ENCODE data around the gene RNF43. TPM values are rescaled to one million over a fixed set of nuclear protein-coding genes. Genes with fewer than 3 reads are reported as not detected.
A peak's percentile ranks its signal among the peaks of the same experiment; 100 is the strongest.

The RNF43 gene
- total RNA-seq, 6 donors from 2014 or later: 8.5 to 22.0 (median 13.0) TPM

DNA sequence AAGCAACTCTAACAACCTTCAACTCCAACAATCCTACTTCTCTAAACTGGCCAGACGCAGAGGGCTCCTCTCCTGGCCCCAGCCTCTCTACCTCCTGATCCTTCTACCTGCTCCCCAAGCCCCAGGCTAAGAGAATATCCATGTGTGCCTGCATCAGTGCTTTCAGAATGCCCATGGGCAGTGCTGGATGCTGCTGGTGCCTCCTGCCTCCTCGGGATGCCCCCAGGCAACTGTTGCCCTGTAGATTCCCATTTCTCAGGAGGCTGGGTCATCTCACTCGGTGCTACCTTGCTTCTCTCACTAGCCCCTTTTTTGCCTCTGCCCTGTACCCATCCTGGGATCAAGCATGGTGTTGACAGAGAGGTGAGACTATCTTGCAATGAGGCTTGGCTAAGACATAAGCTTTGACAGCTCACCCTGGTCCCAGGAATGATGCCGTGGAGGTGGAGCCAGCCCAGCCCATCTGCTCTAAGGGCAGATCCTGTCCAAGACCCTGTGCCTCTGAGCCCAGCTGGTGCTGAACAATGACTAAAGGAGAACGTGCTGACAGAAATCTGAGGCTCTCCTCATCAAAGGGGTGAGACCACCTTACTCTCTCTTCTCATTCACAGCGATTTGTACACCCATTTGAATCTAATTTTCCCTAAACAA is 45.9 kb downstream of the RNF43 start:
- H3K27me3 ChIP-seq: no peaks in the 10 kb centered on the region
- no peaks in the 10 kb centered on the region for H3K9me3 ChIP-seq
- 81 to 89% methylated on average over 6 of the region's 6 CpGs for WGBS, 2 donors
- no peak overlapping the region for H3K4me3 ChIP-seq
- TF ChIP-seq, protein P1, sequence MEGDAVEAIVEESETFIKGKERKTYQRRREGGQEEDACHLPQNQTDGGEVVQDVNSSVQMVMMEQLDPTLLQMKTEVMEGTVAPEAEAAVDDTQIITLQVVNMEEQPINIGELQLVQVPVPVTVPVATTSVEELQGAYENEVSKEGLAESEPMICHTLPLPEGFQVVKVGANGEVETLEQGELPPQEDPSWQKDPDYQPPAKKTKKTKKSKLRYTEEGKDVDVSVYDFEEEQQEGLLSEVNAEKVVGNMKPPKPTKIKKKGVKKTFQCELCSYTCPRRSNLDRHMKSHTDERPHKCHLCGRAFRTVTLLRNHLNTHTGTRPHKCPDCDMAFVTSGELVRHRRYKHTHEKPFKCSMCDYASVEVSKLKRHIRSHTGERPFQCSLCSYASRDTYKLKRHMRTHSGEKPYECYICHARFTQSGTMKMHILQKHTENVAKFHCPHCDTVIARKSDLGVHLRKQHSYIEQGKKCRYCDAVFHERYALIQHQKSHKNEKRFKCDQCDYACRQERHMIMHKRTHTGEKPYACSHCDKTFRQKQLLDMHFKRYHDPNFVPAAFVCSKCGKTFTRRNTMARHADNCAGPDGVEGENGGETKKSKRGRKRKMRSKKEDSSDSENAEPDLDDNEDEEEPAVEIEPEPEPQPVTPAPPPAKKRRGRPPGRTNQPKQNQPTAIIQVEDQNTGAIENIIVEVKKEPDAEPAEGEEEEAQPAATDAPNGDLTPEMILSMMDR (IDR thresholded peaks at IDR 0.05): no peak
- TF ChIP-seq POLR2AphosphoS5 (IDR thresholded peaks at IDR 0.05) (no peak), POLR2A (IDR thresholded peaks at IDR 0.05) (no peak), EP300 (IDR thresholded peaks at IDR 0.05) (no peak)
- ATAC-seq (ENCODE audit: low FRiP score in 2 of 2) (no peak), DNase-seq (no peak)
- H3K27ac ChIP-seq: no peak overlapping the region
- H3K4me1 ChIP-seq: peaks cover 0 to 7% (median 2%) of the 10 kb centered on the region in 4 donors
- H3K36me3 ChIP-seq: no peaks in the 10 kb centered on the region

GRCh38 chr17:58370716-58371115 is 46.6 kb downstream of the RNF43 start:
- no peak for TF ChIP-seq POLR2A (IDR thresholded peaks at IDR 0.05)
- TF ChIP-seq POLR2AphosphoS5 (IDR thresholded peaks at IDR 0.05): no peak
- TF ChIP-seq, protein P1 (IDR thresholded peaks at IDR 0.05): no peak
- TF ChIP-seq EP300 (IDR thresholded peaks at IDR 0.05): no peak
- no peaks in the 10 kb centered on the region for H3K4me1 ChIP-seq
- no peaks in the 10 kb centered on the region for H3K9me3 ChIP-seq
- H3K27me3 ChIP-seq: no peaks in the 10 kb centered on the region
- no peaks in the 10 kb centered on the region for H3K36me3 ChIP-seq
- 89 to 90% methylated on average over 7 to 9 of the region's 9 CpGs for WGBS, 2 donors
- ATAC-seq (ENCODE audit: low FRiP score in 2 of 2) (no peak), DNase-seq (peak in 1 of 2 donors; percentile 39)
- H3K4me3 ChIP-seq: no peak overlapping the region
- H3K27ac ChIP-seq: no peak overlapping the region

DNA sequence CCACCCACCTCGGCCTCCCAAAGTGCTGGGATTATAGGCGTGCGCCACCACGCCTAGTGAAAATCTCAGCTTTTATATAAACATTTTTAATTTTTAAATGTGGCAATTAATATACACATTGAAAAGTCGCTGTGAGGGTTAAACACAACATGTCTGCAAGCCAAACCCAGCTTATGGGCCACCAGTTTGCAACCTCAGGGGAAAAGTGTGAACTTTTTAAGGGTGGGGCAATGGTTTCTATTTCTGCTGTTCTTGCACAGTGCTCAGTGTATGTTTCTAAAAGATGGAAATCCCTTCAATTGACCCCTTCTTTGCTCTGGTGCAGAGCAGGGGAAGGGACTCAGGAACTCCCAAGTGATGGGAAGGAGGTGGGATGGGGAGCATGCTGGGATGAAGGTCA is 47.0 kb downstream of the RNF43 start:
- ATAC-seq (ENCODE audit: low FRiP score in 2 of 2) (no peak), DNase-seq (no peak)
- no peaks in the 10 kb centered on the region for H3K9me3 ChIP-seq
- H3K4me3 ChIP-seq: no peak overlapping the region
- H3K4me1 ChIP-seq: no peaks in the 10 kb centered on the region
- whole genome bisulfite sequencing, 2 donors: 92 to 96% methylated on average over 5 of the region's 5 CpGs
- H3K36me3 ChIP-seq: no peaks in the 10 kb centered on the region
- H3K27me3 ChIP-seq: no peaks in the 10 kb centered on the region
- H3K27ac ChIP-seq: no peak overlapping the region
- no peak for TF ChIP-seq POLR2AphosphoS5 (IDR thresholded peaks at IDR 0.05)
- TF ChIP-seq POLR2A (IDR thresholded peaks at IDR 0.05): no peak
- TF ChIP-seq, protein P1 (IDR thresholded peaks at IDR 0.05): no peak
- no peak for TF ChIP-seq EP300 (IDR thresholded peaks at IDR 0.05)

GRCh38 chr17:58369214-58370031 is 47.9 kb downstream of the RNF43 start:
- Histone ChIP-seq H3K9me3 (no peaks in the 10 kb centered on the region), H3K4me1 (no peaks in the 10 kb centered on the region), H3K36me3 (no peaks in the 10 kb centered on the region), H3K4me3 (no peak overlapping the region), H3K27ac (no peak overlapping the region), H3K27me3 (no peaks in the 10 kb centered on the region)
- no peak for ATAC-seq (ENCODE audit: low FRiP score in 2 of 2)
- TF ChIP-seq, protein P1 (IDR thresholded peaks at IDR 0.05): no peak
- TF ChIP-seq POLR2AphosphoS5 (IDR thresholded peaks at IDR 0.05): no peak
- no peak for TF ChIP-seq POLR2A (IDR thresholded peaks at IDR 0.05)
- no peak for TF ChIP-seq EP300 (IDR thresholded peaks at IDR 0.05)
- WGBS, 2 donors: 72 to 80% methylated on average over 4 to 5 of the region's 5 CpGs
- no peak for DNase-seq

Measured in upper lobe of left lung (tissue), 6 donors.